ENCODE measurements around the gene RPS18. TPM values are rescaled to one million over a fixed set of nuclear protein-coding genes. Genes with fewer than 3 reads are reported as not detected.

Gene RPS18
- total and polyA plus RNA-seq, 7 donors = 1,108 to 4,446 (median 1,410) TPM

DNA sequence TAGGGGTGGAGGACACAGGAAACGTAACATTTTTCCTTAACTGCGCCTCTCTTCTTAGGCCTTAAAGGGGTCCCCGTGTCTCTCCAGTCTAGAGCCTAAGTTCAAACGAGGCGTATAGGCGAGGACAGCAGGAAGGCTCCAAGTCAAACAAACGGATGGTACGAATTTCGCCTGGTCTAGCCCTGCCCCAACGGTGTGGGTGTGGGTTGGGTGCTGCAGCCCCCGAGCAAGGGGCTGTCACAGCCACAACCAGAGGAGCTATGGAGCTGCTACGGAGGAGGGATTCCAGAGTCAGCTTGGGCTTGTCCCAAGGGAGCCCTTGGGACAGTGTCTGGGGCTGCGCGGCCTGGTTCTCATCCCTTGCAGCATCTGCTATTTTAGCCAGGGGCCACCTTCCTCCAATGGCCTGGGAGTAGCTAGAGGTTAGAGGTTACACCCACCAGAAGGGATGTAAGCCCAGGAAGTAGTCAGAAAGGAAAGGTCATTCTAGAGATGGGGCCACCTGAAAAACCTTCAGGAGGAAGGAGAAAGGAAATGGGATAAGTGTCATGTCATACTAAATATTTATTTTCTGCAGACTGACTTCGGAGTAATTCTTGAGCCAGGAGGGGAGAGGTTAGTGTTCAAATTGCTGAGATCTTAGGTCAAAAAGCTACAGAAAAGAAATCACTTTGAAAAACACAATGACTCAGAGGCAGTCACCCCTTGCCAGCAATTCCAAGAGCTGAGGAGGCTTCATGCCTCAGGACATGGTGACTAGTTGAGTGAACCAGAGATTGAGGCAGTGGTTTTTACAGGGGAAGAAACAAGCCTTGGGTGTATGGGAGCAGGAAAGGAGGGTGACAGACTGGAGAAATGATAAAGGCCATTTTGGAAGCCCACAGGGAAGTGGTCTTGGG lies 21.9 kb upstream of the RPS18 start:
- peaks cover 6 to 36% of the 10 kb centered on the region in 2 donors for H3K36me3 ChIP-seq (ENCODE audit: insufficient read depth in 1 of 2, low read depth in 1 of 2)
- no peaks in the 10 kb centered on the region for H3K9me3 ChIP-seq
- ATAC-seq (peak in 1 of 4 donors; percentile 1), DNase-seq (peak in 1 of 2 donors; percentile 63)
- H3K4me1 ChIP-seq = peaks cover 13% of the 10 kb centered on the region
- H3K27ac ChIP-seq = peak overlapping the region; percentile 85
- no peak for TF ChIP-seq CTCF (IDR thresholded peaks at IDR 0.05)
- intact Hi-C loops (cut with DNase I) = loop anchor here (2.0 to 5.0 kb wide), 4 partner anchors 43 to 235 kb away; partner anchors contain the start of gene RING1 (in 1 of the 2)
- H3K27me3 ChIP-seq (ENCODE audit: insufficient read depth in 3 of 3, low read length in 2 of 3) = no peaks in the 10 kb centered on the region
- WGBS, 3 donors = 9 to 11% (median 11%) methylated on average over 15 of the region's 15 CpGs
- peak overlapping the region; percentile 74 for H3K4me3 ChIP-seq

- 92 to 100% (median 92%) methylated on average over 13 of the region's 13 CpGs for WGBS, 3 donors
- no peak overlapping the region for H3K27ac ChIP-seq
- H3K9me3 ChIP-seq = no peaks in the 10 kb centered on the region
Measured at GRCh38 chr6:33250731-33251130, 21.1 kb upstream of the RPS18 start.

DNA sequence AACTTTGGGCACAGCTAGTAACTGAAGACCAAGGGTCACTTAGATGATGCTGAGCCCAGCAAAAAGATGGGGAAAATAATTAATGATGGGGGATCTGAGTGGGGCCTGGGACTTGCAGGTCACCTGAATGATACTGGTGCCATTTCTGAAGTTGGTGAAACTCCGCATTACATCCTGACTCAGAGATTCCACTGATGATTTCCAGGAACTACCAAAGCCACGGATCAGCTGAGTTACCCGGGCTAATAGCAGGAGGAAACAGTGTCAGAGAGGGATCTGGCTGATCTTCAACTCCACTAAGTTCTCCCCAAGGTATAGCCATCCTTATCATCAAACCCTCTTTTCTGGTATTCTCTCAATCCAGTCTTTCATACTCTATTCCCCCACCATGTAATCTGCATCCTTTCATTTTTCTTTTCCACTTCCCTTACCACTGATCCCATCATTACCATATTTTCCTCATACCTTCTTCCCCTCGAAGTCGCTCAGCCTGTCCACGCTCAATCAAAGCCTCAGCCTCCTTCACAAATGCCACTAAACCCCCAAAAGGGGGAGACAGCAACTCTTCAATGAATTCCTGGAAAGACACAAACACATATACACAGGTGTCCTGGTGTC lies 20.4 kb upstream of the RPS18 start:
- ATAC-seq = no peak
- Histone ChIP-seq H3K4me3 (no peak overlapping the region), H3K27me3 (ENCODE audit: insufficient read depth in 3 of 3, low read length in 2 of 3) (no peaks in the 10 kb centered on the region), H3K36me3 (ENCODE audit: insufficient read depth in 1 of 2, low read depth in 1 of 2) (peaks cover 8 to 47% of the 10 kb centered on the region in 2 donors), H3K27ac (no peak overlapping the region), H3K4me1 (peaks cover 13% of the 10 kb centered on the region), H3K9me3 (no peaks in the 10 kb centered on the region)
- intact Hi-C loops (cut with DNase I) = no loop called here
- TF ChIP-seq CTCF (IDR thresholded peaks at IDR 0.05) = no peak
- 76 to 87% (median 85%) methylated on average over 6 of the region's 6 CpGs for WGBS, 3 donors
- DNase-seq = no peak

More at GRCh38 chr6:33250731-33251130, 21.1 kb upstream of the RPS18 start:
- Histone ChIP-seq H3K4me1 (peaks cover 13% of the 10 kb centered on the region), H3K27me3 (ENCODE audit: insufficient read depth in 3 of 3, low read length in 2 of 3) (no peaks in the 10 kb centered on the region), H3K4me3 (no peak overlapping the region), H3K36me3 (ENCODE audit: insufficient read depth in 1 of 2, low read depth in 1 of 2) (peaks cover 8 to 41% of the 10 kb centered on the region in 2 donors)
- intact Hi-C loops (cut with DNase I) = no loop called here
- DNase-seq (no peak), ATAC-seq (no peak)
- TF ChIP-seq CTCF (IDR thresholded peaks at IDR 0.05) = no peak

DNA sequence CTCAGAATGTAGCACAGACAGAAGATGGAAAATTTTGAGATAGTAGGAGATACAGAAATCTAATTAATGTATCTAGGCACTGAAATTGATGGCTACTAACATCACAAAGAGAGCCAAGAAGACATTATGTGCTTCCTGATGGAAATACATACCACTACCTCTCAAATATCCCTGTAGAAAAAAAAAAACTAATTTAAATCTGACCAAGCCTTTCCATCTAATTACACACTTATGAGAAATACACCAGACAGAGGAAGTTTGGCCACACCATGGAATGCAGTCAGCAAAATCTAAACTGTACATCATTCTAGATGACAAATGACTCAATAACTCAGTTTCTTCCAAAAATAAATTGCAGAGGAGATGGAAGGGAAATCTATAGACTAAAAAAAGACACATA lies 19.1 kb upstream of the RPS18 start:
- ATAC-seq (no peak), DNase-seq (no peak)
- H3K4me1 ChIP-seq = peaks cover 13% of the 10 kb centered on the region
- no peaks in the 10 kb centered on the region for H3K27me3 ChIP-seq (ENCODE audit: insufficient read depth in 3 of 3, low read length in 2 of 3)
- intact Hi-C loops (cut with DNase I) = no loop called here
- H3K36me3 ChIP-seq (ENCODE audit: insufficient read depth in 1 of 2, low read depth in 1 of 2) = peaks cover 8 to 60% of the 10 kb centered on the region in 2 donors
- H3K9me3 ChIP-seq = no peaks in the 10 kb centered on the region
- no peak overlapping the region for H3K4me3 ChIP-seq
- TF ChIP-seq CTCF (IDR thresholded peaks at IDR 0.05) = no peak
- H3K27ac ChIP-seq = no peak overlapping the region
